Hepatocyte (in vitro differentiated cells): ENCODE results near the gene PHGDH. TPM values are rescaled to one million over a fixed set of nuclear protein-coding genes. Genes with fewer than 3 reads are reported as not detected.

ENCODE experiments used
- DNase-seq: peaks from one replicate; pipeline ENCODE4 v3.0.0-alpha.2; 2016; ENCODE audit warnings: low spot score
- H2AFZ ChIP-seq: fragments of 200-600 bp; sonication (generic); 2 replicates; pipeline ENCODE4 v1.6.0; 2016; ENCODE audit warnings: antibody characterized with exemption, mild to moderate bottlenecking
- H3K27ac ChIP-seq: fragments of 200-600 bp; sonication (generic); 2 replicates; pipeline ENCODE4 v1.5.1; 2016; ENCODE audit warnings: mild to moderate bottlenecking
- H3K27me3 ChIP-seq: fragments of 200-600 bp; sonication (generic); 2 replicates; pipeline ENCODE4 v1.6.1; 2016
- H3K36me3 ChIP-seq: fragments of 200-600 bp; sonication (generic); replicated peaks from 2 replicates; pipeline ENCODE4 v1.5.1; 2016; ENCODE audit warnings: low read depth; ENCODE audit not compliant: insufficient read depth
- H3K4me1 ChIP-seq: fragments of 200-600 bp; sonication (generic); 2 replicates; pipeline ENCODE4 v1.5.1; 2016; ENCODE audit warnings: mild to moderate bottlenecking, moderate library complexity; ENCODE audit not compliant: insufficient read depth
- H3K4me2 ChIP-seq: fragments of 200-600 bp; sonication (generic); 2 replicates; pipeline ENCODE4 v1.6.0; 2016
- H3K4me3 ChIP-seq: fragments of 200-600 bp; sonication (generic); 2 replicates; pipeline ENCODE4 v1.5.1; 2016; ENCODE audit warnings: mild to moderate bottlenecking
- H3K79me2 ChIP-seq: fragments of 200-600 bp; sonication (generic); 2 replicates; pipeline ENCODE4 v1.6.0; 2017; ENCODE audit warnings: mild to moderate bottlenecking
- H3K9me2 ChIP-seq: fragments of 200-600 bp; sonication (generic); replicated peaks from 2 replicates; pipeline ENCODE4 v1.6.0; 2017; ENCODE audit warnings: mild to moderate bottlenecking; ENCODE audit not compliant: insufficient read depth
- H3K9me3 ChIP-seq: fragments of 200-600 bp; sonication (generic); 2 replicates; pipeline ENCODE4 v1.5.1; 2016; ENCODE audit warnings: low read depth, mild to moderate bottlenecking
- H4K20me1 ChIP-seq: fragments of 200-600 bp; sonication (generic); 2 replicates; pipeline ENCODE4 v1.6.0; 2016; ENCODE audit warnings: mild to moderate bottlenecking; ENCODE audit not compliant: insufficient read depth, poor library complexity, severe bottlenecking
- EZH2 ChIP-seq: fragments of 200-600 bp; sonication (generic); IDR thresholded peaks from 2 replicates; pipeline ENCODE4 v1.6.1; 2016; ENCODE audit warnings: antibody characterized with exemption, mild to moderate bottlenecking, borderline replicate concordance
- EZH2phosphoT487 ChIP-seq: fragments of 200-600 bp; sonication (generic); IDR thresholded peaks from one replicate; pipeline ENCODE4 v1.6.1; 2018; ENCODE audit warnings: antibody characterized with exemption, mild to moderate bottlenecking, low read depth, moderate library complexity; ENCODE audit not compliant: unreplicated experiment, severe bottlenecking
- WGBS: methylation state at CpG from one replicate; pipeline ENCODE4 v1.1.6; 2016; ENCODE audit warnings: low lambda C conversion rate; ENCODE audit errors: missing lambda C conversion rate; 5-methylcytosine and 5-hydroxymethylcytosine counted together
- polyA plus RNA-seq: library from polyadenylated mRNA; unstranded; fragments of >200 nt; fragmentation: Nextera tagmentation; extraction: Ambion mirVana; gene quantifications from 2 replicates; pipeline ENCODE4 v1.2.1, GENCODE V29; 2016
- total RNA-seq: library from RNA; depleted of rRNA; stranded (reverse); fragments of >200 nt; gene quantifications from 2 replicates; pipeline ENCODE4 v1.2.3, GENCODE V29; 2014
- TF ChIP-seq, protein P1 (sequence below): fragments of 200-600 bp; sonication (generic); IDR thresholded peaks from 2 replicates; pipeline ENCODE4 v1.5.1; 2016; ENCODE audit warnings: antibody characterized with exemption, mild to moderate bottlenecking; ENCODE audit not compliant: poor library complexity

PHGDH gene
- total and polyA plus RNA-seq, 2 experiments from 2014 or later, result 138 to 167 TPM

DNA sequence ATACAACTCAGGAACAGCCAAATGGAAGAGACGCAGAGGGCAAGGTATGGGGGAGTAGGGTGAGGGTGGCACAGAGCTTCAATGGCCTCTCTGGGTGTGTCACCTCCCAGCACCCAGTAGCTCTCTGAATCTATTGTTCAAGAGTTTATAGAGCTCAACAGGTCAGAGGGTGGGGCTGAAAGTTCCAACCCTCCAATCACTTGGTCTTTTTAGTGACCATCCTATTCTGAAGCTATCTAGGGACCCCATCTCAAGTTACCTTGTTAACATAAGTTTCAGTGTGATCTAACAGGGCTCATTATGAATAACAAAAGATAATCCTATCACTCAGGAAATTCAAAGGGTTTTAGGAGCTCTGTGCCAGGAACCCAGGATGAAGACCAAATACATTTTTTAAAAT, 32.5 kb upstream of the PHGDH start:
- H3K4me3 ChIP-seq, result no peak overlapping the region
- TF ChIP-seq, protein P1, sequence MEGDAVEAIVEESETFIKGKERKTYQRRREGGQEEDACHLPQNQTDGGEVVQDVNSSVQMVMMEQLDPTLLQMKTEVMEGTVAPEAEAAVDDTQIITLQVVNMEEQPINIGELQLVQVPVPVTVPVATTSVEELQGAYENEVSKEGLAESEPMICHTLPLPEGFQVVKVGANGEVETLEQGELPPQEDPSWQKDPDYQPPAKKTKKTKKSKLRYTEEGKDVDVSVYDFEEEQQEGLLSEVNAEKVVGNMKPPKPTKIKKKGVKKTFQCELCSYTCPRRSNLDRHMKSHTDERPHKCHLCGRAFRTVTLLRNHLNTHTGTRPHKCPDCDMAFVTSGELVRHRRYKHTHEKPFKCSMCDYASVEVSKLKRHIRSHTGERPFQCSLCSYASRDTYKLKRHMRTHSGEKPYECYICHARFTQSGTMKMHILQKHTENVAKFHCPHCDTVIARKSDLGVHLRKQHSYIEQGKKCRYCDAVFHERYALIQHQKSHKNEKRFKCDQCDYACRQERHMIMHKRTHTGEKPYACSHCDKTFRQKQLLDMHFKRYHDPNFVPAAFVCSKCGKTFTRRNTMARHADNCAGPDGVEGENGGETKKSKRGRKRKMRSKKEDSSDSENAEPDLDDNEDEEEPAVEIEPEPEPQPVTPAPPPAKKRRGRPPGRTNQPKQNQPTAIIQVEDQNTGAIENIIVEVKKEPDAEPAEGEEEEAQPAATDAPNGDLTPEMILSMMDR, result no peak
- TF ChIP-seq EZH2, result no peak
- TF ChIP-seq EZH2phosphoT487, result no peak
- 100% methylated on average over 1 of the region's 1 CpG for WGBS
- H2AFZ ChIP-seq, result no peak overlapping the region
- H4K20me1 ChIP-seq, result no peaks in the 10 kb centered on the region
- no peak for DNase-seq
- no peaks in the 10 kb centered on the region for H3K27me3 ChIP-seq
- H3K36me3 ChIP-seq, result no peaks in the 10 kb centered on the region
- H3K9me3 ChIP-seq, result no peaks in the 10 kb centered on the region
- no peak overlapping the region for H3K4me2 ChIP-seq
- H3K4me1 ChIP-seq, result peaks cover 2% of the 10 kb centered on the region
- no peaks in the 10 kb centered on the region for H3K79me2 ChIP-seq
- no peak overlapping the region for H3K27ac ChIP-seq
- H3K9me2 ChIP-seq, result no peaks in the 10 kb centered on the region

- Histone ChIP-seq H3K36me3 (no peaks in the 10 kb centered on the region), H3K27me3 (no peaks in the 10 kb centered on the region), H3K9me2 (no peaks in the 10 kb centered on the region), H2AFZ (no peak overlapping the region), H3K4me2 (no peak overlapping the region), H3K9me3 (no peaks in the 10 kb centered on the region), H4K20me1 (no peaks in the 10 kb centered on the region), H3K4me3 (no peak overlapping the region), H3K27ac (no peak overlapping the region), H3K79me2 (no peaks in the 10 kb centered on the region), H3K4me1 (no peaks in the 10 kb centered on the region)
- TF ChIP-seq EZH2phosphoT487 (no peak), EZH2 (no peak)
- TF ChIP-seq, protein P1, result no peak
- no peak for DNase-seq
- 93% methylated on average over 3 of the region's 3 CpGs for WGBS
Measured at GRCh38 chr1:119680193-119680592, 31.5 kb upstream of the PHGDH start.

GRCh38 chr1:119680723-119681122, 31.0 kb upstream of the PHGDH start:
- DNase-seq, result no peak
- Histone ChIP-seq H3K9me2 (no peaks in the 10 kb centered on the region), H3K4me2 (no peak overlapping the region), H3K27me3 (no peaks in the 10 kb centered on the region), H3K79me2 (no peaks in the 10 kb centered on the region), H2AFZ (no peak overlapping the region), H3K9me3 (no peaks in the 10 kb centered on the region), H3K4me3 (no peak overlapping the region), H3K4me1 (no peaks in the 10 kb centered on the region), H4K20me1 (no peaks in the 10 kb centered on the region), H3K36me3 (no peaks in the 10 kb centered on the region), H3K27ac (no peak overlapping the region)
- 95% methylated on average over 2 of the region's 2 CpGs for WGBS
- TF ChIP-seq, protein P1, result no peak

GRCh38 chr1:119681560-119681959, 30.2 kb upstream of the PHGDH start:
- no peaks in the 10 kb centered on the region for H4K20me1 ChIP-seq
- no peaks in the 10 kb centered on the region for H3K4me1 ChIP-seq
- H3K9me2 ChIP-seq, result no peaks in the 10 kb centered on the region
- TF ChIP-seq EZH2, result no peak
- TF ChIP-seq, protein P1, result no peak
- no peak for TF ChIP-seq EZH2phosphoT487
- H3K36me3 ChIP-seq, result no peaks in the 10 kb centered on the region
- no peak overlapping the region for H2AFZ ChIP-seq
- no peak overlapping the region for H3K4me2 ChIP-seq
- no peaks in the 10 kb centered on the region for H3K9me3 ChIP-seq
- 92% methylated on average over 2 of the region's 2 CpGs for WGBS
- H3K27me3 ChIP-seq, result no peaks in the 10 kb centered on the region
- no peak overlapping the region for H3K4me3 ChIP-seq
- H3K27ac ChIP-seq, result no peak overlapping the region
- H3K79me2 ChIP-seq, result no peaks in the 10 kb centered on the region
- no peak for DNase-seq
